K562 (cell line): ENCODE results near the gene ANAPC2. TPM values are rescaled to one million over a fixed set of nuclear protein-coding genes. Genes with fewer than 3 reads are reported as not detected.

ENCODE experiments used
- CTBP1 ChIP-seq: fragments of 450-650 bp; IDR thresholded peaks from 2 replicates; pipeline ENCODE4 v1.6.1; 2016; ENCODE audit warnings: borderline replicate concordance
- DACH1 ChIP-seq: fragments of 450-650 bp; IDR thresholded peaks from 2 replicates; pipeline ENCODE4 v1.6.1; 2018; ENCODE audit not compliant: partially characterized antibody
- DPF2 ChIP-seq: fragments of 450-650 bp; IDR thresholded peaks from 2 replicates; pipeline ENCODE4 v1.6.1; 2016
- ESRRA ChIP-seq: fragments of 450-650 bp; IDR thresholded peaks from 2 replicates; pipeline ENCODE4 v1.6.1; 2014; ENCODE audit warnings: low read depth, mild to moderate bottlenecking, moderate library complexity, borderline replicate concordance
- FOXA1 ChIP-seq: fragments of 450-650 bp; IDR thresholded peaks from 2 replicates; pipeline ENCODE4 v1.6.1; 2016; ENCODE audit warnings: mild to moderate bottlenecking, borderline replicate concordance
- FOXA3 ChIP-seq, 2 experiments: fragments of 450-650 bp in 1 of 2; sonication (generic) in 1 of 2; formaldehyde crosslinking; IDR thresholded peaks in 1 of 2; conservative IDR thresholded peaks in 1 of 2; 2 replicates each; pipeline versions ENCODE4 v1.4.0 to v1.8.0; 2020 to 2022; ENCODE audit warnings: mild to moderate bottlenecking in 2 of 2, missing genetic modification reagents in 1 of 2
- FUS ChIP-seq: fragments of 200-400 bp; formaldehyde crosslinking; optimal IDR thresholded peaks from 2 replicates; pipeline ENCODE3; 2017; ENCODE audit warnings: low read depth, low read length
- JUND ChIP-seq, 2 experiments: IDR thresholded peaks; 2 replicates in 1 of 2; 3 replicates in 1 of 2; pipeline ENCODE4 v1.6.1; 2011; ENCODE audit warnings: borderline replicate concordance in 2 of 2, low read depth in 2 of 2, low read length in 2 of 2, improper control_type of control experiment in 1 of 2, missing biosample characterization in 1 of 2, missing genetic modification characterization in 1 of 2, missing genetic modification reagents in 1 of 2
- MTA2 ChIP-seq: fragments of 450-650 bp; IDR thresholded peaks from 2 replicates; pipeline ENCODE4 v1.6.1; 2016; ENCODE audit warnings: low read depth
- MYC ChIP-seq, 2 experiments: fragments of 250-450 bp in 1 of 2; sonication (Bioruptor Pico) in 1 of 2; IDR thresholded peaks; 2 replicates each; pipeline versions ENCODE4 v1.5.1 to v1.6.1; 2012 to 2021; ENCODE audit warnings: low read depth in 2 of 2, borderline replicate concordance in 1 of 2, improper control_type of control experiment in 1 of 2, low read length in 1 of 2, mild to moderate bottlenecking in 1 of 2, moderate library complexity in 1 of 2
- RCOR1 ChIP-seq, 2 experiments: IDR thresholded peaks; 2 replicates each; pipeline ENCODE4 v1.6.1; 2012; ENCODE audit warnings: low read depth in 2 of 2, low read length in 2 of 2, borderline replicate concordance in 1 of 2, improper control_type of control experiment in 1 of 2
- RERE ChIP-seq: sonication (generic); formaldehyde crosslinking; IDR thresholded peaks from 2 replicates; pipeline ENCODE4 v1.8.0; 2023; ENCODE audit warnings: missing genetic modification reagents, mild to moderate bottlenecking, borderline replicate concordance
- SRF ChIP-seq, 2 experiments: fragments of 250-450, 450-650 bp in 1 of 2; sonication (Bioruptor Pico) in 1 of 2; sonication (generic) in 1 of 2; formaldehyde crosslinking; IDR thresholded peaks; 2 replicates each; pipeline versions ENCODE4 v1.5.0 to v1.5.1; 2020 to 2022; ENCODE audit warnings: mild to moderate bottlenecking in 1 of 2, missing genetic modification reagents in 1 of 2
- TFAM ChIP-seq: fragments of 250-450 bp; sonication (Bioruptor Pico); conservative IDR thresholded peaks from 2 replicates; pipeline ENCODE4 v1.5.0; 2021; ENCODE audit warnings: mild to moderate bottlenecking, moderate library complexity
- YY1 ChIP-seq, 3 experiments: IDR thresholded peaks; 2 replicates each; pipeline ENCODE4 v1.6.1; 2011; ENCODE audit warnings: low read length in 2 of 3, mild to moderate bottlenecking in 2 of 3, moderate library complexity in 2 of 3, borderline replicate concordance in 1 of 3, control low read depth in 1 of 3, low read depth in 1 of 3; ENCODE audit not compliant: insufficient read depth in 3 of 3, insufficient replicate concordance in 2 of 3, control insufficient read depth in 1 of 3, insufficient read length in 1 of 3; ENCODE audit errors: extremely low read depth in 1 of 3
- ZKSCAN8 ChIP-seq: fragments of 200-800 bp; sonication (Bioruptor generic); IDR thresholded peaks from 2 replicates; pipeline ENCODE4 v1.6.1; 2016; ENCODE audit warnings: missing genetic modification characterization, missing compliant biosample characterization
- ZNF644 ChIP-seq: fragments of 200-800 bp; sonication (Bioruptor generic); IDR thresholded peaks from 2 replicates; pipeline ENCODE4 v1.6.1; 2016; ENCODE audit warnings: low read depth, missing genetic modification characterization, missing compliant biosample characterization
- ZNF740 ChIP-seq, 3 experiments: fragments of 200-800 bp in 1 of 3; sonication (Bioruptor generic) in 1 of 3; sonication (generic) in 1 of 3; formaldehyde crosslinking in 1 of 3; IDR thresholded peaks; 2 replicates each; pipeline versions ENCODE4 v1.6.1 to v1.8.0; 2016 to 2022; ENCODE audit warnings: mild to moderate bottlenecking in 2 of 3, missing compliant biosample characterization in 2 of 3, missing genetic modification characterization in 2 of 3, missing genetic modification reagents in 1 of 3
- polyA plus RNA-seq, 8 experiments: library from polyadenylated mRNA; depleted of rRNA in 4 of 8; stranded (reverse) in 5 of 8; unstranded in 3 of 8; fragments of >200 nt; fragmentation: Nextera tagmentation in 2 of 8; fragmentation: Illumina TruSeq in 1 of 8; extraction: Ambion mirVana in 2 of 8; extraction: Trizol in 1 of 8; gene quantifications; 2 replicates each; pipeline versions ENCODE4 v1.2.1 to v1.2.3, GENCODE V29; 2011 to 2014; ENCODE audit warnings: inconsistent platforms in 1 of 8, missing spikeins in 1 of 8
- total RNA-seq, 7 experiments: library from RNA; depleted of rRNA in 6 of 7; stranded (reverse); fragments of >200 nt in 6 of 7; fragmentation: Illumina TruSeq in 2 of 7; extraction: Trizol in 2 of 7; gene quantifications; 2 replicates each; pipeline versions ENCODE4 v1.2.1 to v1.2.3, GENCODE V29; 2011 to 2021; ENCODE audit warnings: low replicate concordance in 1 of 7

The ANAPC2 gene
- total and polyA plus RNA-seq, 9 of the 15 experiments (the other 6 are each of a cell fraction or from before 2014, with no cell fraction given), result 0.11 to 56.5 (median 17.1) TPM; not detected in 1

- TF ChIP-seq RERE (CRISPR knock-in tag) (0 out of 2 replicates have a peak, but pooled peaks have one; percentile 32), TFAM (CRISPR knock-in tag) (no peak), FUS (no peak), ZNF644 (tag) (no peak), MYC (IDR thresholded peaks at IDR 0.05; ENCODE audit: low read depth, low read length) (peak; percentile 72), MYC (CRISPR knock-in tag; IDR thresholded peaks at IDR 0.05; ENCODE audit: borderline replicate concordance, low read depth) (no peak), DACH1 (peak; percentile 62), DPF2 (peak; percentile 76), ZKSCAN8 (CRISPR knock-in tag) (no peak), RCOR1 (IDR thresholded peaks at IDR 0.05; ENCODE audit: borderline replicate concordance in 1 of 2, low read depth in 2 of 2, low read length in 2 of 2) (peak in 1 of 2 experiments; percentile 79; a peak in 3 of 4 replicates), FOXA1 (peak; percentile 61; the same call in 1 of the 2 replicates), ZNF740 (CRISPR knock-in tag; IDR thresholded peaks at IDR 0.05) (peak; percentile 96), ZNF740 (tag; IDR thresholded peaks at IDR 0.05) (peak in 1 of 2 experiments; percentile 89; a peak in 2 of 4 replicates), YY1 (IDR thresholded peaks at IDR 0.05; ENCODE audit: borderline replicate concordance in 1 of 3, control insufficient read depth in 1 of 3, extremely low read depth in 1 of 3, insufficient read depth in 3 of 3, insufficient read length in 1 of 3, insufficient replicate concordance in 2 of 3, low read depth in 1 of 3, low read length in 2 of 3) (peak in 2 of 3 experiments; percentile 87 to 88), FOXA3 (CRISPR knock-in tag; conservative IDR thresholded peaks at IDR 0.05 in 1 of 2, IDR thresholded peaks at IDR 0.05 in 1 of 2) (peak; percentile 97 to 99), MTA2 (peak; percentile 71), SRF (CRISPR knock-in tag; IDR thresholded peaks at IDR 0.05) (0 out of 4 replicates have a peak, but pooled peaks of 1 of the 2 experiments have one; percentile 50), CTBP1 (peak; percentile 84), JUND (IDR thresholded peaks at IDR 0.05; ENCODE audit: borderline replicate concordance, low read depth, low read length) (peak; percentile 50), JUND (tag; IDR thresholded peaks at IDR 0.05; ENCODE audit: borderline replicate concordance, low read depth, low read length) (no peak; the same call in 2 of the 3 replicates), ESRRA (peak; percentile 67; the same call in 1 of the 2 replicates)
Measured at GRCh38 chr9:137236238-137236935, 48.0 kb upstream of the ANAPC2 start (continued).
